DOHH2 (cell line): ENCODE measurements around the gene RBL2.
"Not testable (repeated sequence)": the region's sequence is repeated elsewhere in the genome, so short reads cannot be mapped to it uniquely, and the experiment has no call there.

Source experiments
- EZH2phosphoT487 ChIP-seq: fragments of 200-600 bp; sonication (generic); IDR thresholded peaks from 2 replicates; pipeline ENCODE4 v1.6.1; 2017; ENCODE audit warnings: borderline replicate concordance, mild to moderate bottlenecking, antibody characterized with exemption, low read length, moderate library complexity, mixed read lengths
- TF ChIP-seq, protein P1 (sequence below): fragments of 200-600 bp; sonication (generic); IDR thresholded peaks from one replicate; pipeline ENCODE4 v1.5.1; 2014; ENCODE audit warnings: antibody characterized with exemption, mild to moderate bottlenecking, low read depth, low read length; ENCODE audit not compliant: poor library complexity, severe bottlenecking

DNA sequence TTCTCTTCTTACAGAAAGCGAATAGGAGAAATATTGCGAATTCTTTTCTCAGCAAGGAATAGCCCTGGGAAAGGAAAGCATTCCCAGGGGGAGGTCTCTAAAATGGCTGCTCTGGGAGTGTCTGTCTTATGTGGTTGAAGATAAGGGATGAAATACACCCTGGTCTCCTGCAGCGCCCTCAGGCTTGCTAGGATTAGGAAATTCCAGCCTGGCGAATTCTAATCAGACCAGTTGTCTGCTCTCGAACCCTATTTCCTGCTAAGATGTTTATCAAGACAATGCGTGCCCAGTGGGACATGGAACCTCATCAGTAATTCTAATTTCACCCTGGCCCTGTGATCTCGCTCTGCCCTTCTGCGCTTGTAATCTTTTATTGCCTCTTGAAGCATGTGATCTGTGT, 49.7 kb upstream of the RBL2 start:
- TF ChIP-seq, protein P1, sequence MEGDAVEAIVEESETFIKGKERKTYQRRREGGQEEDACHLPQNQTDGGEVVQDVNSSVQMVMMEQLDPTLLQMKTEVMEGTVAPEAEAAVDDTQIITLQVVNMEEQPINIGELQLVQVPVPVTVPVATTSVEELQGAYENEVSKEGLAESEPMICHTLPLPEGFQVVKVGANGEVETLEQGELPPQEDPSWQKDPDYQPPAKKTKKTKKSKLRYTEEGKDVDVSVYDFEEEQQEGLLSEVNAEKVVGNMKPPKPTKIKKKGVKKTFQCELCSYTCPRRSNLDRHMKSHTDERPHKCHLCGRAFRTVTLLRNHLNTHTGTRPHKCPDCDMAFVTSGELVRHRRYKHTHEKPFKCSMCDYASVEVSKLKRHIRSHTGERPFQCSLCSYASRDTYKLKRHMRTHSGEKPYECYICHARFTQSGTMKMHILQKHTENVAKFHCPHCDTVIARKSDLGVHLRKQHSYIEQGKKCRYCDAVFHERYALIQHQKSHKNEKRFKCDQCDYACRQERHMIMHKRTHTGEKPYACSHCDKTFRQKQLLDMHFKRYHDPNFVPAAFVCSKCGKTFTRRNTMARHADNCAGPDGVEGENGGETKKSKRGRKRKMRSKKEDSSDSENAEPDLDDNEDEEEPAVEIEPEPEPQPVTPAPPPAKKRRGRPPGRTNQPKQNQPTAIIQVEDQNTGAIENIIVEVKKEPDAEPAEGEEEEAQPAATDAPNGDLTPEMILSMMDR, result not testable (repeated sequence)
- not testable (repeated sequence) for TF ChIP-seq EZH2phosphoT487
